Measurements from ENCODE around the gene PCDHB15. TPM values are rescaled to one million over a fixed set of nuclear protein-coding genes. Genes with fewer than 3 reads are reported as not detected.
"Not testable (repeated sequence)": the region's sequence is repeated elsewhere in the genome, so short reads cannot be mapped to it uniquely, and the experiment has no call there.

Gene PCDHB15
- 10 to 100 TPM; 22.1 to 27.6 TPM for total RNA-seq
- polyA plus RNA-seq (ENCODE audit: insufficient read depth, low read depth, low replicate concordance), result 10.3 TPM
- long read RNA-seq, donor 1, full-length matches to known transcripts, result 5 of 5 reads
- long read RNA-seq, donor 1, partial matches to known transcripts, result 0 of 5 reads
- long read RNA-seq, donor 1, other reads (novel, unspliced or antisense), result 0 of 5 reads
- long read RNA-seq, donor 2, full-length matches to known transcripts, result 8 of 8 reads
- long read RNA-seq, donor 2, partial matches to known transcripts, result 0 of 8 reads
- long read RNA-seq, donor 2, other reads (novel, unspliced or antisense), result 0 of 8 reads

DNA sequence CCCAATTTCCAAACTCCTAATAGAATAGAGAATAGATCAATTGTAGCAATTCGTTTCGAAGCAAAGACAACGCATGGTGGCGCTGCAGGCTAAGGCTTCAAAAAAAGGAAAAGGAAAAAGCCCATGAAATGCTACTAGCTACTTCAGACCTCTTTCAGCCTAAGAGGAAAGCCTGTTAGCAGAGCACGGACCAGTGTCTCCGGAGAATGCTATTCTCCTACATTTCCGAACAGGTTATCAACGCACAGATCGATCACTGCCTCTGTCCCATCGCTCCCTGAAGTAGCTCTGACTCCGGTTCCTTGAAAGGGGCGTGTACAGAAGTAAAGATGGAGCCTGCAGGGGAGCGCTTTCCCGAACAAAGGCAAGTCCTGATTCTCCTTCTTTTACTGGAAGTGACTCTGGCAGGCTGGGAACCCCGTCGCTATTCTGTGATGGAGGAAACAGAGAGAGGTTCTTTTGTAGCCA is at the start of gene PCDHB15:
PCDHB15 (plus strand) TSS at position 146 of the 468 bp plus-strand sequence; CDS start at position 330, 184 bp downstream.
- Histone ChIP-seq H3K36me3 (ENCODE audit: low read depth, missing control alignments) (no peaks in the 10 kb centered on the region), H3K27me3 (no peaks in the 10 kb centered on the region), H3K4me3 (peak within 1 kb of the TSS in 1 of 2 donors; percentile 38), H3K4me1 (no peaks in the 10 kb centered on the region), H3K9me3 (no peaks in the 10 kb centered on the region), H3K27ac (peak within 1 kb of the TSS; percentile 47 to 51)
- TF ChIP-seq, protein P1, sequence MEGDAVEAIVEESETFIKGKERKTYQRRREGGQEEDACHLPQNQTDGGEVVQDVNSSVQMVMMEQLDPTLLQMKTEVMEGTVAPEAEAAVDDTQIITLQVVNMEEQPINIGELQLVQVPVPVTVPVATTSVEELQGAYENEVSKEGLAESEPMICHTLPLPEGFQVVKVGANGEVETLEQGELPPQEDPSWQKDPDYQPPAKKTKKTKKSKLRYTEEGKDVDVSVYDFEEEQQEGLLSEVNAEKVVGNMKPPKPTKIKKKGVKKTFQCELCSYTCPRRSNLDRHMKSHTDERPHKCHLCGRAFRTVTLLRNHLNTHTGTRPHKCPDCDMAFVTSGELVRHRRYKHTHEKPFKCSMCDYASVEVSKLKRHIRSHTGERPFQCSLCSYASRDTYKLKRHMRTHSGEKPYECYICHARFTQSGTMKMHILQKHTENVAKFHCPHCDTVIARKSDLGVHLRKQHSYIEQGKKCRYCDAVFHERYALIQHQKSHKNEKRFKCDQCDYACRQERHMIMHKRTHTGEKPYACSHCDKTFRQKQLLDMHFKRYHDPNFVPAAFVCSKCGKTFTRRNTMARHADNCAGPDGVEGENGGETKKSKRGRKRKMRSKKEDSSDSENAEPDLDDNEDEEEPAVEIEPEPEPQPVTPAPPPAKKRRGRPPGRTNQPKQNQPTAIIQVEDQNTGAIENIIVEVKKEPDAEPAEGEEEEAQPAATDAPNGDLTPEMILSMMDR (IDR thresholded peaks at IDR 0.05), result peak; percentile 45 to 67 (median 57)
- no peak for TF ChIP-seq POLR2A (IDR thresholded peaks at IDR 0.05)
- 4 to 5% methylated on average over 15 to 16 of the region's 16 CpGs for WGBS, 2 donors
- DNase-seq, result peak; percentile 85
- intact Hi-C loops (cut with DNase I; ENCODE audit: low total_unique reads), result no loop called here

DNA sequence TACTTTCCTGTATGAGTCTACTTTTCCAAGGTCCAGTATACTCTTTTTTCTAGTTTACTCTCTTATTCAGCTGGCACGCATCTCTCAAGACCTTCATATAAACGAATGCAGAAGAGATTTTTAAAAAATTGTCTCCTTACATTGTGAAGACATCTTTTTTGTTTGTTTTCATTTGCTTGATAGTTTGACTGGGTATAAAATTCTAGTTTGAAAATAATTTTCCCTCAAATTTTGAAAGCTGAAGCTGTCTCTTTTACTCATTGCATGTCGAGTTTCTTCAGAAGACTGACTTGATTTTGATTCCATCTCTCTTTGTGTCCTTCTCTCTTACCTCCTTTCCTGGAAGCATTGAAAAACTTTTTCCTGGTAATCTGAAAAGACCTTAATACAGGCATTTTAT is 48.8 kb upstream of the PCDHB15 start:
- no peaks in the 10 kb centered on the region for H3K9me3 ChIP-seq

DNA sequence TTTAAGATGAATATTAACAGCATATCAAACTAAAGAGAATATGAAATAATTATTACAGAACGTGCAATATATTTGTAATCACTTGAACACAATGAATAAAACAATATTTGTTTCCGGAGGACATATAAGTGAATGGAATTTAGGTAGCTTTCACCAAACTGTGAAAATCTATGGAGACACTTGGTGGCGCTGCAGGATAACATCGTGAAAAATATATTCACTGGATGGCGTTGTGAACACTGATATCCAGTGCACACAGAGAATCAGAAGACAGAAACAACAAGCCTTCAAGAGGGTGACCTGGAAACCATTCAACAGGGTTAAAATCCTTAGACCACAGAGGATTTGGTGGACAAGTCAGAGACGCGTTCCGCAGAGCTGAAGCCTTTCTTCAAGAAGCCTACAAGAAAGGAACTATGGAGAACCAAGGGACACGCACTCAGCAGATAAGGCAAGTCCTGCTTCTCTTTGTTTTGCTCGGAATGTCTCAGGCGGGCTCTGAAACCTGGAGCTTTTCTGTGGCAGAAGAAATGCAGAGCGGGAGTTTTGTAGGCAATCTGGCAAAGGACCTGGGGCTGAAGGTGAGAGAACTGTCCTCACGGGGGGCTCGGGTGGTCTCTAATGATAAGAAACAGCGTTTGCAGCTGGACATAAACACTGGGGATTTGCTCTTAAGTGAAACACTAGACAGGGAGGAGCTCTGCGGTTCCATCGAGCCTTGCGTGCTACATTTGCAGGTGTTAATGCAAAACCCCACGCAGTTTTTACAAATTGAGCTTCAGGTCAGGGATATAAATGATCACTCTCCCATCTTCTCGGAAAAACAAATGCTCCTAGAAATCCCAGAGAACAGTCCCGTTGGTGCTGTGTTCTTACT is 45.6 kb upstream of the PCDHB15 start, which contains the start of gene PCDHB11:
PCDHB11 (plus strand) TSS at position 269 of the 877 bp plus-strand sequence; CDS start at position 417, 148 bp downstream.
- Histone ChIP-seq H3K36me3 (ENCODE audit: low read depth, missing control alignments) (no peaks in the 10 kb centered on the region), H3K9me3 (no peaks in the 10 kb centered on the region), H3K4me1 (no peaks in the 10 kb centered on the region), H3K4me3 (no peak within 1 kb of the TSS), H3K27me3 (no peaks in the 10 kb centered on the region), H3K27ac (no peak within 1 kb of the TSS)
- DNase-seq, result no peak
- TF ChIP-seq, protein P1 (IDR thresholded peaks at IDR 0.05), result peak in 1 of 3 experiments; percentile 31
- no peak for TF ChIP-seq POLR2A (IDR thresholded peaks at IDR 0.05)
- intact Hi-C loops (cut with DNase I; ENCODE audit: low total_unique reads), result no loop called here
- WGBS, 2 donors, result 23 to 40% methylated on average over 20 to 21 of the region's 21 CpGs

More for the DNA sequence above, 48.8 kb upstream of the PCDHB15 start:
- 45 to 62% methylated on average over 3 of the region's 3 CpGs for WGBS, 2 donors
- TF ChIP-seq, protein P1 (IDR thresholded peaks at IDR 0.05), result no peak
- no peak for TF ChIP-seq POLR2A (IDR thresholded peaks at IDR 0.05)
- Histone ChIP-seq H3K4me3 (no peak overlapping the region), H3K27me3 (no peaks in the 10 kb centered on the region), H3K36me3 (ENCODE audit: low read depth, missing control alignments) (no peaks in the 10 kb centered on the region), H3K4me1 (no peaks in the 10 kb centered on the region), H3K27ac (no peak overlapping the region)
- no peak for DNase-seq
- intact Hi-C loops (cut with DNase I; ENCODE audit: low total_unique reads), result no loop called here

DNA sequence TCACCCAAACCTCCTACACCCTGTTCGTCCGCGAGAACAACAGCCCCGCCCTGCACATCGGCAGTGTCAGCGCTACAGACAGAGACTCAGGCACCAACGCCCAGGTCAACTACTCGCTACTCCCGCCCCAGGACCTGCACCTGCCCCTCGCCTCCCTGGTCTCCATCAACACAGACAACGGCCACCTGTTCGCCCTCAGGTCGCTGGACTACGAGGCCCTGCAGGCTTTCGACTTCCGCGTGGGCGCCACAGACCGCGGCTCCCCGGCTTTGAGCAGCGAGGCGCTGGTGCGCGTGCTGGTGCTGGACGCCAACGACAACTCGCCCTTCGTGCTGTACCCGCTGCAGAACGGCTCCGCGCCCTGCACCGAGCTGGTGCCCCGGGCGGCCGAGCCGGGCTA is 44.1 kb upstream of the PCDHB15 start:
- H3K4me1 ChIP-seq; H3K4me3 ChIP-seq; H3K27me3 ChIP-seq; H3K9me3 ChIP-seq; intact Hi-C loops (cut with DNase I; ENCODE audit: low total_unique reads); H3K36me3 ChIP-seq (ENCODE audit: low read depth, missing control alignments); H3K27ac ChIP-seq; DNase-seq: not testable (repeated sequence)
- WGBS, 2 donors, result 20 to 25% methylated on average over 9 to 26 of the region's 38 CpGs

DNA sequence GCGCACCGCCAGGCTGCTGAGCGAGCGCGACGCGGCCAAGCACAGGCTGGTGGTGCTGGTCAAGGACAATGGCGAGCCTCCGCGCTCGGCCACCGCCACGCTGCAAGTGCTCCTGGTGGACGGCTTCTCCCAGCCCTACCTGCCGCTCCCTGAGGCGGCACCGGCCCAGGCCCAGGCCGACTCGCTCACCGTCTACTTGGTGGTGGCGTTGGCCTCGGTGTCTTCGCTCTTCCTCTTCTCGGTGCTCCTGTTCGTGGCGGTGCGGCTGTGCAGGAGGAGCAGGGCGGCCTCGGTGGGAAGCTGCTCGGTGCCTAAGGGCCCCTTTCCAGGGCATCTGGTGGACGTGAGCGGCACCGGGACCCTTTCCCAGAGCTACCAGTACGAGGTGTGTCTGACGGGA is 43.5 kb upstream of the PCDHB15 start:
- H3K27ac ChIP-seq; H3K36me3 ChIP-seq (ENCODE audit: low read depth, missing control alignments); H3K4me1 ChIP-seq; H3K4me3 ChIP-seq; DNase-seq; H3K27me3 ChIP-seq; intact Hi-C loops (cut with DNase I; ENCODE audit: low total_unique reads); H3K9me3 ChIP-seq: not testable (repeated sequence)
- 15 to 18% methylated on average over 16 to 28 of the region's 35 CpGs for WGBS, 2 donors

All from testis (tissue), 5 donors.